SIG-M5 treated with dmso at 0.1 percent for 504 hours (cell line): ENCODE data around the gene HPCAL1.

Experiments
- DNase-seq: peaks from one replicate; lab custom pipeline; 2025; ENCODE audit not compliant: unreplicated experiment; lab: John Stamatoyannopoulos, UW

Gene HPCAL1

GRCh38 chr2:10320575-10320931 lies 17.8 kb downstream of the HPCAL1 start:
- no peak for DNase-seq

- no peak for DNase-seq
These were observed 18.2 kb downstream of the HPCAL1 start for GRCh38 chr2:10320933-10321332.

- DNase-seq = no peak
These were observed 18.9 kb downstream of the HPCAL1 start for GRCh38 chr2:10321622-10322021.

- DNase-seq = no peak
These were observed 19.8 kb downstream of the HPCAL1 start for GRCh38 chr2:10322481-10322880.

GRCh38 chr2:10322973-10323372 lies 20.3 kb downstream of the HPCAL1 start:
- no peak for DNase-seq

GRCh38 chr2:10323535-10323934 lies 20.8 kb downstream of the HPCAL1 start:
- no peak for DNase-seq

- no peak for DNase-seq
These were observed 21.6 kb downstream of the HPCAL1 start for GRCh38 chr2:10324095-10324832.

- DNase-seq = no peak
These were observed 22.8 kb downstream of the HPCAL1 start for GRCh38 chr2:10325278-10326145.

- no peak for DNase-seq
These were observed 23.5 kb downstream of the HPCAL1 start for GRCh38 chr2:10326151-10326616.

- DNase-seq = no peak
These were observed 24.2 kb downstream of the HPCAL1 start for GRCh38 chr2:10326707-10327594.

- no peak for DNase-seq
These were observed 25.4 kb downstream of the HPCAL1 start for GRCh38 chr2:10327896-10328669.

- no peak for DNase-seq
These were observed 26.2 kb downstream of the HPCAL1 start for GRCh38 chr2:10328670-10329579.

- DNase-seq = no peak
These were observed 26.8 kb downstream of the HPCAL1 start for GRCh38 chr2:10329580-10329879.

- DNase-seq = no peak
These were observed 27.4 kb downstream of the HPCAL1 start for GRCh38 chr2:10329880-10330699.

GRCh38 chr2:10330700-10331026 lies 28.0 kb downstream of the HPCAL1 start:
- no peak for DNase-seq

GRCh38 chr2:10331027-10331701 lies 28.5 kb downstream of the HPCAL1 start:
- peak; percentile 85 for DNase-seq

- peak; percentile 97 for DNase-seq
These were observed 29.1 kb downstream of the HPCAL1 start for GRCh38 chr2:10331702-10332401.
